ENCODE measurements around the gene RPL9.

GRCh38 chr4:39480251-39480650, 21.5 kb upstream of the RPL9 start:
- TF ChIP-seq, protein P1, sequence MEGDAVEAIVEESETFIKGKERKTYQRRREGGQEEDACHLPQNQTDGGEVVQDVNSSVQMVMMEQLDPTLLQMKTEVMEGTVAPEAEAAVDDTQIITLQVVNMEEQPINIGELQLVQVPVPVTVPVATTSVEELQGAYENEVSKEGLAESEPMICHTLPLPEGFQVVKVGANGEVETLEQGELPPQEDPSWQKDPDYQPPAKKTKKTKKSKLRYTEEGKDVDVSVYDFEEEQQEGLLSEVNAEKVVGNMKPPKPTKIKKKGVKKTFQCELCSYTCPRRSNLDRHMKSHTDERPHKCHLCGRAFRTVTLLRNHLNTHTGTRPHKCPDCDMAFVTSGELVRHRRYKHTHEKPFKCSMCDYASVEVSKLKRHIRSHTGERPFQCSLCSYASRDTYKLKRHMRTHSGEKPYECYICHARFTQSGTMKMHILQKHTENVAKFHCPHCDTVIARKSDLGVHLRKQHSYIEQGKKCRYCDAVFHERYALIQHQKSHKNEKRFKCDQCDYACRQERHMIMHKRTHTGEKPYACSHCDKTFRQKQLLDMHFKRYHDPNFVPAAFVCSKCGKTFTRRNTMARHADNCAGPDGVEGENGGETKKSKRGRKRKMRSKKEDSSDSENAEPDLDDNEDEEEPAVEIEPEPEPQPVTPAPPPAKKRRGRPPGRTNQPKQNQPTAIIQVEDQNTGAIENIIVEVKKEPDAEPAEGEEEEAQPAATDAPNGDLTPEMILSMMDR (IDR thresholded peaks at IDR 0.05; ENCODE audit: low read depth, low read length) = no peak
- no peak for TF ChIP-seq POLR2A (IDR thresholded peaks at IDR 0.05; ENCODE audit: extremely low read depth, insufficient read length)
- TF ChIP-seq, protein P2, sequence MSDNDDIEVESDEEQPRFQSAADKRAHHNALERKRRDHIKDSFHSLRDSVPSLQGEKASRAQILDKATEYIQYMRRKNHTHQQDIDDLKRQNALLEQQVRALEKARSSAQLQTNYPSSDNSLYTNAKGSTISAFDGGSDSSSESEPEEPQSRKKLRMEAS (IDR thresholded peaks at IDR 0.05; ENCODE audit: low read depth, low read length) = no peak
- TF ChIP-seq MYC (IDR thresholded peaks at IDR 0.05; ENCODE audit: low read depth, low read length) = no peak
